ENCODE results near the gene SLC16A11.
"Not testable (repeated sequence)": the region's sequence is repeated elsewhere in the genome, so short reads cannot be mapped to it uniquely, and the experiment has no call there.

SLC16A11 gene, protein sequence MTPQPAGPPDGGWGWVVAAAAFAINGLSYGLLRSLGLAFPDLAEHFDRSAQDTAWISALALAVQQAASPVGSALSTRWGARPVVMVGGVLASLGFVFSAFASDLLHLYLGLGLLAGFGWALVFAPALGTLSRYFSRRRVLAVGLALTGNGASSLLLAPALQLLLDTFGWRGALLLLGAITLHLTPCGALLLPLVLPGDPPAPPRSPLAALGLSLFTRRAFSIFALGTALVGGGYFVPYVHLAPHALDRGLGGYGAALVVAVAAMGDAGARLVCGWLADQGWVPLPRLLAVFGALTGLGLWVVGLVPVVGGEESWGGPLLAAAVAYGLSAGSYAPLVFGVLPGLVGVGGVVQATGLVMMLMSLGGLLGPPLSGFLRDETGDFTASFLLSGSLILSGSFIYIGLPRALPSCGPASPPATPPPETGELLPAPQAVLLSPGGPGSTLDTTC

DNA sequence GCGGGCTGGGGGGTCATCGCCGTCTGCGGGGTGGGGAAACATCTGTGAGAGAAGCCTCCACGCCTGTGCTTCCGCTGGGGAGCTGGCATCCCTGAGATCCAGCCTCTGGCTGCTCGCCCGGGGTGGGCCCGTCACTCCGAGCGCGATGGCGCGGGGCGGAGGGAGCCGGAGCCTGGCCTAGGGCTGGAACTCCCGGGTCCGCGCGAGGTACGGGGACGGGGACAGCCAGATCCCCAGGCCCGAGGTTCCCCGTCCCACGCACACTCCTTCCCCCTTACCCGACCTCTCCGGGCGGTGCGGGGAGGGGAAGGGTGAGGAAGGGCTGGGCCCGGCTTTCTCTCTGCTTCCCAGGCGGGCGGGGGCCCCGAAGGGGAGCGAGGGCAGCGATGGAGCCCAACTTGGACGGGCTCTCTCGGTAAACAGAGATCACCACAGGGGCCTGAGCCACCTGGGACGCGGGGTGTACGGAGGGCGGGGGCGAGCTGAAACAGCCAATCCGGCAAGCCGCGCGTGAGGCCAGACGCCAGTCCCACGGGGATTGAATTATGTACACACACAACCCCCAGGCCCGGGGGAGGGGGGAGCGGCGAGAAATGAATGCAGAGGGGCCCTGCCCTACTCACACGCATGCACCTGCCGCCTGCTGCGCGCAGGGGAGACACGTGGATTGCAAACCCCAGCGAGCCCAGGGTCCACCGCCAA is at the start of gene SLC16A11:
Gene SLC16A11, minus strand, starts transcription at position 596 of the 702 bp plus-strand sequence. Its CDS starts 579 bp downstream, at position 17.
- no peak for DNase-seq

GRCh38 chr17:7091311-7092005 is 47.6 kb upstream of the SLC16A11 start:
- not testable (repeated sequence) for DNase-seq

GRCh38 chr17:7089570-7089969 is 45.7 kb upstream of the SLC16A11 start:
- DNase-seq, result not testable (repeated sequence)

DNA sequence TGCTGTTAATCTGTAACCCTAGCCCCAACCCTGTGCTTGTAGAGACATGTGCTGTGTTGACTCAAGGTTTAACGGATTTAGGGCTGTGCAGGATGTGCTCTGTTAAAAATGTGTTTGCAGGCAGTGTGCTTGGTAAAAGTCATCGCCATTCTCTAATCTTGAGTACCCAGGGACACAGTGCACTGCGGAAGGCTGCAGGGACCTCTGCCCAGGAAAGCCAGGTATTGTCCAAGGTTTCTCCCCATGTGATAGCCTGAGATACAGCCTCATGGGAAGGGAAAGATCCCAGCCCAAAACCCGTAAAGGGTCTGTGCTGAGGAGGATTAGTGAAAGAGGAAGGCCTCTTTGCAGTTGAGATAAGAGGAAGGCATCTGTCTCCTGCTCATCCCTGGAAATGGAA is 44.5 kb upstream of the SLC16A11 start:
- DNase-seq, result not testable (repeated sequence)

- no peak for DNase-seq
These were observed 40.2 kb upstream of the SLC16A11 start for GRCh38 chr17:7084088-7084487.

- DNase-seq, result no peak
These were observed 39.7 kb upstream of the SLC16A11 start for GRCh38 chr17:7083592-7083991.

GRCh38 chr17:7081341-7082062 is 37.6 kb upstream of the SLC16A11 start:
- no peak for DNase-seq

DNA sequence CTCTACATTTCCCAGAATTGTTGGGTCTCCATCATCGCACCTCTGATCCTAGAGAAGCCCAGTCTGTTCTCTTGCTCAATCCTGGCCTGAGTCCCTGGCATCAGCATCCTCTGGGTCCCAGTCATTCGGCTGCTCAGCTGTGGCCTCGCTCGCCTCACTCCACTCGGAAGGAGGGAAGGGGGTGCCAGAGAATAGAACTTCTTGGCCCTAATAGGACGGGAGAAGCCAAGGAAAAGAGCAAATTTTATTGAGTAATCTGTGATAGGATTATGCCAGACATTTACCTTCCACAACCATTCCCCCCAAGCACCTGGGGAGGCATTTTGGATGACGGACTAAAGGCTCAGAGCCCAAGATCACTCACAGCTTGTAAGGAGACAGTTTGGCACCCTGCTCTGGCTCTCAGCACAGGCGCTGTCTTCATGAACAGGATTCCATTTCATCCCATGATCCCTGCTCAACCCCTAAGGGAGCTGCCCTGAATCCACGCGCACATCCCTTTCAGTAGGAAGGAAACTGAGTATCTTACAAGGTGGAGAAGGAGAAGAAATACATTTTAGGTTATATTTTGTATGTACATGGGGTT is 36.7 kb upstream of the SLC16A11 start:
- DNase-seq, result no peak

GRCh38 chr17:7079581-7080455 is 35.9 kb upstream of the SLC16A11 start, which contains the start of gene CLEC10A:
Gene CLEC10A (minus strand): TSS chr17:7080251. CDS start chr17:7078812, 1,439 bp downstream.
- DNase-seq, result no peak

DNA sequence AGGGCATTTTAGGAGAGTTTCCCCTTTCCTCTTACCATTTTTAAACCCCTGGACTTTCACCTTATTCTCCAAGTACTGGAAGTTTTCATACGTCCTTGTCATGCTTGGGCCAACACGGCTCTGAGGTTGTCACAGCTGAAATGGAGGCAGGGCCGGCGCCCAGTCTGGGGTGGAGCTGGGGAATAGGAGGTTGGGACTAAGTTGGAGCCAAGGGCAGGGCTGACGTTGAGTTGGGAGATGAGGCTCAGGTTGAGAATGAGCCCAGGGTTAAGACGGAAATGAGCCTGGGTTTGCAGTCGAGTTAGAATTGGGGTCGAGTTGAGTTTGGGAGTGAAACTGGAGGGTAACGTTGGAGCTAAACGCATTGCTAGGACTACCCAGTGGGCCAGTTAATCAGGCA is 34.8 kb upstream of the SLC16A11 start:
- no peak for DNase-seq

- no peak for DNase-seq
These were observed 34.1 kb upstream of the SLC16A11 start for GRCh38 chr17:7077911-7078546.

GRCh38 chr17:7074931-7075330 is 31.0 kb upstream of the SLC16A11 start:
- no peak for DNase-seq

DNA sequence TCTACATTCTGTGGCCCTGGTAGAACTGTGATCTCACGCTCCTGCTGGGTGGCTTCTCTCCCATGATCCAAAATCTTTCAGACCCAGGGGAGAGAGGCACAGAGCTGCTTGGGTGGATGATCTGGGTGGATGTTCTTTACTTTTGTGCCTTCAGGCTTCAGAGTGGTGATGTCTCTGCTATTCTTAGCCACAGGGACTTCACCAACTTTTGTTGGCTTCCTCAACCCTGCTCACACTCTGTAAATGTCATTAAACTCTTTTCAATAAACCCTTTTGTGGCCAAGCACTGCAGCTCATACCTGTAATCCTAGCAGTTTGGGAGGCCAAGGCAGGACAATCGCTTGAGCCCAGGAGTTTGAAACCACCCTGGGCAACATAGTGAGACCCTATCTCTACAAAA is 28.5 kb upstream of the SLC16A11 start:
- DNase-seq, result no peak

GRCh38 chr17:7070712-7071111 is 26.8 kb upstream of the SLC16A11 start:
- DNase-seq, result no peak

GRCh38 chr17:7068268-7068667 is 24.4 kb upstream of the SLC16A11 start:
- no peak for DNase-seq

- DNase-seq, result no peak
These were observed 23.3 kb upstream of the SLC16A11 start for GRCh38 chr17:7067198-7067597.

GRCh38 chr17:7064261-7064660 is 20.4 kb upstream of the SLC16A11 start:
- DNase-seq, result no peak

- DNase-seq, result no peak
These were observed 19.7 kb upstream of the SLC16A11 start for GRCh38 chr17:7063518-7064094.

GRCh38 chr17:7060165-7060891 is 16.4 kb upstream of the SLC16A11 start:
- no peak for DNase-seq

Measured in activated T-cell treated with anti-CD3 and anti-CD28 coated beads for 4 hours (primary cell).